ENCODE measurements around the gene CNOT10.

CNOT10 gene

DNA sequence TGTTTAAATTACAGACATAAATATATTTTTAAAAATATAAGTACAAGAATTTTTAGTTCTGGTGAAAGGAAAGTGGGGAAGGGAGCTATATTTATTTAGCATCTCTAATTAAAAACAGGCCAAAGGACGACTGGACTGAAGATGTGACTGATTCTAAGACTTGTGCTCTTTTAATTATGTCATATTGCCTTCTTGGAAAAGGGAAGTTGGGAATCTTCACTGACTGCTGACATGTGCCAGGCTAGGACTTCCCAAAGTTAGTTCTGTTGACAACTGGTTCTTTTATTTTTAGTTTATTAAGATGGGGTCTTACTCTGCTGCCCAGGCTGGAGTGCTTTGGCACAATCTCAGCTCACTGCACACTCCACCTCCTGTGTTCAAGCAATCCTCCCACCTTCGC lies 13.5 kb downstream of the CNOT10 start:
- no peaks in the 10 kb centered on the region for H3K4me1 ChIP-seq (ENCODE audit: control insufficient read depth, insufficient read depth, low read length)
- no peaks in the 10 kb centered on the region for H3K36me3 ChIP-seq (ENCODE audit: control insufficient read depth, insufficient read depth, low read length)
- no peaks in the 10 kb centered on the region for H3K9me3 ChIP-seq (ENCODE audit: control insufficient read depth, low read length)
- no peak overlapping the region for H3K9ac ChIP-seq (ENCODE audit: low read length)
- H3K27me3 ChIP-seq (ENCODE audit: control insufficient read depth, insufficient read depth, low read length) = no peaks in the 10 kb centered on the region
- H3K4me3 ChIP-seq (ENCODE audit: low read length) = no peak overlapping the region

DNA sequence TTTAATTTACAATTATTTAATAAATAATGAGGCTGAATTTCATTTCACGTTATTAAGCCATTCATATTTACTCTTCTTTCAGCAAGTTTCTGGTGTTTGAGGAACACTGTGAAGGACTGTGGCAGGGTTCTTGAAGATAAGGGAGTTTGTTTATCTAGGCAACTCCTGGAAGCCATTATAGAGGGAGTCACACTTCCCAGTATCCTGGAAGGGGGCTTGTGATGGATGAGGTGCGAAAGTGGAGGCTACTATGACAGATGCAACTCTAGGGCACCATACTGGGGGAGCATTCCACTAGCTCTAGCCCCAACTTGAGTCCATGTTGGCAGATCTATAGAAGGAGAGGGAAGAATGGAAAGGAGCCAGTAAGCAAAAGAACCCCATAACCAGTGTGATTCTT lies 14.4 kb downstream of the CNOT10 start:
- Histone ChIP-seq H3K9me3 (ENCODE audit: control insufficient read depth, low read length) (no peaks in the 10 kb centered on the region), H3K4me1 (ENCODE audit: control insufficient read depth, insufficient read depth, low read length) (no peaks in the 10 kb centered on the region), H3K9ac (ENCODE audit: low read length) (no peak overlapping the region), H3K4me3 (ENCODE audit: low read length) (no peak overlapping the region), H3K27me3 (ENCODE audit: control insufficient read depth, insufficient read depth, low read length) (no peaks in the 10 kb centered on the region), H3K36me3 (ENCODE audit: control insufficient read depth, insufficient read depth, low read length) (no peaks in the 10 kb centered on the region)

DNA sequence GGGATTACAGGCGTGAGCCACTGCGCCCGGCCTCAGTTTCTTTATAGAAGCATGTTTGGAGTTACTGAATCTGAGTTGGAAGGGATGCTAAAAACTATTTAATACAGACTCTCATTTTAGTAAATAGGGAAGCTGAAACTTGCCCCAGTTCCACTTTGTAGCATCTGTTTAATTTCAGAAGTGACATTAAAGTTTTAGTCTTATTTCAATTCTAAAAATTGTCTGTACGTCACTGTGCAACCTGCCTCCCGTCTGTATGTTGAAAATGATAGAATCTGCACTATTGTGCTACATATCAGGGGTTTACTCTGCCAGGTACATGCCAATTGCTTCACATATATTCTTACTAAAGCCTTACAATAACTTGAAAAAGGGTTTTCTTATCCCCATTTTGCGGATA lies 15.3 kb downstream of the CNOT10 start:
- Histone ChIP-seq H3K4me1 (ENCODE audit: control insufficient read depth, insufficient read depth, low read length) (no peaks in the 10 kb centered on the region), H3K36me3 (ENCODE audit: control insufficient read depth, insufficient read depth, low read length) (no peaks in the 10 kb centered on the region), H3K4me3 (ENCODE audit: low read length) (no peak overlapping the region), H3K9me3 (ENCODE audit: control insufficient read depth, low read length) (no peaks in the 10 kb centered on the region), H3K9ac (ENCODE audit: low read length) (no peak overlapping the region), H3K27me3 (ENCODE audit: control insufficient read depth, insufficient read depth, low read length) (no peaks in the 10 kb centered on the region)

DNA sequence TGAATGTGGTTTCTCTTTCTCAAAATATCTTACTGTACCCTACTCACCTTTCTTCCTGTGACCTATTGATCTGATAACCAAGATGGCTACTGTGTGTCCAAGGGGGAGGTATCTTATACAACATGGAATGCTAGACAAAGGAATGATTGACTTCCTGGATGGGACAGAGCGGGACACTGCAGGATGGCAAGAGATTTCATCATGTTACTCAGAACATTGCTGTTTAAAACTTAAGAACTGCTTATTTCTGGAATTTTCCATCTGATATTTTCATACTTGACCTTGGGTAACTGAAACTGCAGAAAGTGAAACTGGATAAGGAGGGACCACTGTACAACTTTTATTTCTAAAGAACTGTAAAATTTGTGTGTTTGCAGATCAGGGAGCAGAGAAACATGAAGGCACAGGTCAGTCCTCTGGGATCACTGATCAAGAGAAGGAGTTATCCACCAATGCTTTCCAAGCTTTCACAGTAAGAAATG lies 18.5 kb downstream of the CNOT10 start:
- Histone ChIP-seq H3K9ac (ENCODE audit: low read length) (no peak overlapping the region), H3K36me3 (ENCODE audit: control insufficient read depth, insufficient read depth, low read length) (no peaks in the 10 kb centered on the region), H3K4me1 (ENCODE audit: control insufficient read depth, insufficient read depth, low read length) (no peaks in the 10 kb centered on the region), H3K9me3 (ENCODE audit: control insufficient read depth, low read length) (no peaks in the 10 kb centered on the region), H3K4me3 (ENCODE audit: low read length) (no peak overlapping the region), H3K27me3 (ENCODE audit: control insufficient read depth, insufficient read depth, low read length) (no peaks in the 10 kb centered on the region)

DNA sequence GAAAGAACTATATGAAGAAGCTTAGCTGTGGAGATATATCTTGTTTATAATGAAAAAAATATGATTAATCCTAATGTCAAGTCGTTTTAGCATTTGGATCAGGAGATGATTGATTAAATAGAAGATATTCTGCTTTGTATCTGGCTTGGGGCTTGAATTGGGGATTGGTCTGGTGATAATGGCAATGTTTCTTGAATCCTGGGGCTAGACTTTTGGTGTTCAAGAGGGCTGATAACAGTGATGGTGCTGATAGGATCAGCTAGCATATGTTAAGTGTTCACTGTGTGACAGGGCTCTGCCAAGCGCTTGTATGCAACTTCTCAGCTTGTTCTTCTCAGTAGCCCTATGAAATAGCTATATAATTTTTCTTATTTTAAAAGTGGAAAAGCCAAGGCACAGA lies 20.2 kb downstream of the CNOT10 start:
- H3K9me3 ChIP-seq (ENCODE audit: control insufficient read depth, low read length) = no peaks in the 10 kb centered on the region
- H3K4me1 ChIP-seq (ENCODE audit: control insufficient read depth, insufficient read depth, low read length) = no peaks in the 10 kb centered on the region
- H3K9ac ChIP-seq (ENCODE audit: low read length) = no peak overlapping the region
- no peak overlapping the region for H3K4me3 ChIP-seq (ENCODE audit: low read length)
- H3K36me3 ChIP-seq (ENCODE audit: control insufficient read depth, insufficient read depth, low read length) = no peaks in the 10 kb centered on the region
- H3K27me3 ChIP-seq (ENCODE audit: control insufficient read depth, insufficient read depth, low read length) = no peaks in the 10 kb centered on the region

DNA sequence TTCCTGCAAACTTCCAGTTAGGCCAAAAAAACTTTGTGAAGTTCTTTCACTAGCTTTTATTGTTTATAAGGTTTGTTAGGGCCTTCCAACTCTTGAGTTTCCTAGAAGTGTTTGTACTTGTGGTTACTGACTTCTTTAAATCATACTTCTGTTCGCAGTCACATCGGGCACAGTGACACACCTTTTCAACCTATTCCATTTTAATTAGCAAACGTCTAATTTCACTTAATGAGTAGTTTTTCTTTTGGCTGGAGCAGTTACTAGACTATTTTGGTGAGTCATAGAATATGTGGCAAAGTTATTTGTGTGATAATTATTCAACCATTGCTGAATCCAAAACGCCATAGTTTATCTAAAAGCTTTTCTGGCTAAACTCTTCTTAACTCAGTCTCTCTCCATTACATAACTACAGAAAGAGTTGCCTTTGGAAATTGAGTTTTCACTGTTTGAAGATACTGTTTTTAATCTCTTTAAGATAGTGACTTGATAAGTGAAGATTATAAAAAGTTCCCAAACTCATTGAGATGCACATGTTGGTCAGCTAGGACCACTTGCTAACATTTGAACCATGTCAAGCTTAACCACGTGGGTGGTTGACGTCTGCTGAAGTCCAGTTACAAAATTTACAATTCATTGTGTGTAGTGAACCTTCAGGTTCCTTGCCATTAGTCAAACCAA lies 21.5 kb downstream of the CNOT10 start:
- H3K9me3 ChIP-seq (ENCODE audit: control insufficient read depth, low read length) = no peaks in the 10 kb centered on the region
- H3K4me3 ChIP-seq (ENCODE audit: low read length) = no peak overlapping the region
- no peaks in the 10 kb centered on the region for H3K36me3 ChIP-seq (ENCODE audit: control insufficient read depth, insufficient read depth, low read length)
- no peaks in the 10 kb centered on the region for H3K4me1 ChIP-seq (ENCODE audit: control insufficient read depth, insufficient read depth, low read length)
- no peak overlapping the region for H3K9ac ChIP-seq (ENCODE audit: low read length)
- H3K27me3 ChIP-seq (ENCODE audit: control insufficient read depth, insufficient read depth, low read length) = no peaks in the 10 kb centered on the region

DNA sequence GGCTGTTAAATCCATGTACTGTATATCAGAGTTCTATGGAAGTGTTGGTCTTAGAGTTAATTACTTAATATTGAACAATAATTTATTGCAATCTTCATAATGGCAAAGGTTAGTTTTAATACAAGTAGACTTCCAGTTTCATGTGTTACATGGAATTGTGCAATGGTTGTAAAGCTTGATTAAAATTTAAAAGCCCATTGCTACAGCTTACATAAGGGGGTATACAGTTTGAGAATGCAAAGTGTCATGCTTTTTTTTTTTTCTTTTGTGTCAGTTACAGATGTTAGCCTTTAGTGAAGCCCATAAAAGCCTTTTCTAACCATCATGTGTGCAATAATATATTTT lies 22.0 kb downstream of the CNOT10 start:
- Histone ChIP-seq H3K4me3 (ENCODE audit: low read length) (no peak overlapping the region), H3K9me3 (ENCODE audit: control insufficient read depth, low read length) (no peaks in the 10 kb centered on the region), H3K9ac (ENCODE audit: low read length) (no peak overlapping the region), H3K27me3 (ENCODE audit: control insufficient read depth, insufficient read depth, low read length) (no peaks in the 10 kb centered on the region), H3K36me3 (ENCODE audit: control insufficient read depth, insufficient read depth, low read length) (no peaks in the 10 kb centered on the region), H3K4me1 (ENCODE audit: control insufficient read depth, insufficient read depth, low read length) (no peaks in the 10 kb centered on the region)

DNA sequence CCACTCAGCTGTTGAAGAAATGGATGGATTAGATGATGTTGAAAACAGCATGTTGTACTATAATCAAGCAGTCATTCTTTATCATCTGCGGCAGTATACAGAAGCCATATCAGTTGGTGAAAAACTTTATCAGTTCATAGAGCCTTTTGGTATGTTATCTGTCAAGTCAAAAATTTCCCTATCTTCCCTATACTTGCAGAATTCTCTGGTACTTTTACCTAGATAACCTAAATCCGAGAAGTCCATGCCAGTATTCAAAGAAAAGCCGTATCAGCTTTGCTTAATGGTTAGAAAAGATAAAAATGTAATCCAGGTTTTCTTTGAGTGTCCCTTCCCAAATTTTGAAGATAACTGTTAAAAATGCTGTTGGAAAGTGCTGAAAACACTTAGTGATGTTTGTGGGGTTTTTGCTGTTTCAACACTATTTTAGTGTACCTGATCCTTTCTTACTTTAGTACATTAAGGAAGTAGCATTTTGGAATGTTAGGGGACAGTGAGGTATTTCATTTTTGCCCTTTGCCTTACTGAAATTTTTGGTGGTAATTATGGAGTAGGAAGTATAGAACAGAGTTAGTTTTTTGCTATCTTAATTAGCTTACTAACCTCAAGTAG lies 23.8 kb downstream of the CNOT10 start:
- no peaks in the 10 kb centered on the region for H3K9me3 ChIP-seq (ENCODE audit: control insufficient read depth, low read length)
- no peak overlapping the region for H3K9ac ChIP-seq (ENCODE audit: low read length)
- H3K4me1 ChIP-seq (ENCODE audit: control insufficient read depth, insufficient read depth, low read length) = no peaks in the 10 kb centered on the region
- H3K36me3 ChIP-seq (ENCODE audit: control insufficient read depth, insufficient read depth, low read length) = no peaks in the 10 kb centered on the region
- H3K4me3 ChIP-seq (ENCODE audit: low read length) = no peak overlapping the region
- no peaks in the 10 kb centered on the region for H3K27me3 ChIP-seq (ENCODE audit: control insufficient read depth, insufficient read depth, low read length)

DNA sequence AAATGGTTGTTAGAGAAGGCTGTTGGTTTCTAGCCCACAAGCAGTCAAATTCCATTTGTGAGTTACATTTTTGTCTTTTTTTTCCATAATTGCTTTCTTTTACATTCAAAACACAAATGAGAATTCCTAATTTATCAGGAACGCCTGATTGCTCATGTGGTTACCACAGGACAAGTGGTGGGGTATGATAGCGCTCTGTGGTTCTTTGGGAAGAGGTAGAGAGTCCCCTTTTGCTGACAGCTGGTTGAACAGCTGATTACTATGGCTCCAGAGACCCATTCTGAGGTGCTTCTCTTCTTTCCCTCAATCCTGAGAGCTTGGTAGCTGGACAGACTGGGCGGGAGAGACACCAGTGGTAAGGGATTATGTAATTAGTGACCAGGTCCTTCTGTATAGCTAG lies 24.4 kb downstream of the CNOT10 start:
- no peak overlapping the region for H3K9ac ChIP-seq (ENCODE audit: low read length)
- no peaks in the 10 kb centered on the region for H3K36me3 ChIP-seq (ENCODE audit: control insufficient read depth, insufficient read depth, low read length)
- no peaks in the 10 kb centered on the region for H3K4me1 ChIP-seq (ENCODE audit: control insufficient read depth, insufficient read depth, low read length)
- no peaks in the 10 kb centered on the region for H3K27me3 ChIP-seq (ENCODE audit: control insufficient read depth, insufficient read depth, low read length)
- no peaks in the 10 kb centered on the region for H3K9me3 ChIP-seq (ENCODE audit: control insufficient read depth, low read length)
- H3K4me3 ChIP-seq (ENCODE audit: low read length) = no peak overlapping the region

DNA sequence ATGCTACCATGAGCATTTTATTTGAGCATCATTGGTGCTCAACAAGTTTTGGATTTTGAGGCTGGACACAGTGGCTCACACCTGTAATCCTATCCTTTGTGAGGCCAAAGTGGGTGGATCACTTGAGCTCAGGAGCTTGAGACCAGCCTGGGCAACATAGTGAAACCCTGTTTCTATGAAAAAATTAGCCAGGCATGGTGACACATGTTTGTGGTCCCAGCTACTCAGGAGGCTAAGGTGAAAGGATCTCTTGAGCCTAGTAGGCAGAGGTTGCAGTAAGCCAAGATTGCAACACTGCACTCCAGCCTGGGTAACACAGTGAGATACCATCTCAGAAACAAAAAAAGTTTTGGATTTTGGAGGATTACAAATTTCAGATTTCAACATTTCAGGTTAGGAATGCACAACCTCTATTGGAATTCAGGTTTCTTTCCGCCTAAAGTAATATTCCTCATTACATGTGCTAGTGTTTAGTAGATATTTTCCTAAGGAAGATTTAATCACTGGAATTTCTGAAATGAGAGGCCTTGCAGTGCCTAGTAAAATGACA lies 27.6 kb downstream of the CNOT10 start:
- no peak overlapping the region for H3K9ac ChIP-seq (ENCODE audit: low read length)
- H3K36me3 ChIP-seq (ENCODE audit: control insufficient read depth, insufficient read depth, low read length) = no peaks in the 10 kb centered on the region
- H3K27me3 ChIP-seq (ENCODE audit: control insufficient read depth, insufficient read depth, low read length) = no peaks in the 10 kb centered on the region
- H3K4me1 ChIP-seq (ENCODE audit: control insufficient read depth, insufficient read depth, low read length) = no peaks in the 10 kb centered on the region
- no peaks in the 10 kb centered on the region for H3K9me3 ChIP-seq (ENCODE audit: control insufficient read depth, low read length)
- H3K4me3 ChIP-seq (ENCODE audit: low read length) = no peak overlapping the region

DNA sequence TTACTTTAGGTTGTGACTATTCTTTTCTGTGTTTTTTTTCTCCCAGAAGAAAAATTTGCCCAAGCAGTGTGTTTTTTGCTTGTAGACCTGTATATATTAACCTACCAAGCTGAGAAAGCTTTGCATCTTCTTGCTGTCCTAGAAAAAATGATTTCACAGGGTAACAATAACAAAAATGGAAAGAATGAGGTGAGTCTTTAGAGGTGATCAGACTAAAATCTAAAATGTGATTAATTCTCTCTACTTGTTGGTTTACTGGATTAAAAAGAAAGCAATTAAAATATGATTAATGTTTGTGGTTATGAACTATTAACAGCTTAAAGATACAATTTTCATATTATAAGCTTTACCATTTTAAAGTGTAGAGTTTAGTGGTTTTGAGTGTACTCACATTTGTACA lies 28.2 kb downstream of the CNOT10 start:
- H3K27me3 ChIP-seq (ENCODE audit: control insufficient read depth, insufficient read depth, low read length) = no peaks in the 10 kb centered on the region
- no peaks in the 10 kb centered on the region for H3K9me3 ChIP-seq (ENCODE audit: control insufficient read depth, low read length)
- H3K9ac ChIP-seq (ENCODE audit: low read length) = no peak overlapping the region
- no peaks in the 10 kb centered on the region for H3K36me3 ChIP-seq (ENCODE audit: control insufficient read depth, insufficient read depth, low read length)
- no peak overlapping the region for H3K4me3 ChIP-seq (ENCODE audit: low read length)
- H3K4me1 ChIP-seq (ENCODE audit: control insufficient read depth, insufficient read depth, low read length) = no peaks in the 10 kb centered on the region

DNA sequence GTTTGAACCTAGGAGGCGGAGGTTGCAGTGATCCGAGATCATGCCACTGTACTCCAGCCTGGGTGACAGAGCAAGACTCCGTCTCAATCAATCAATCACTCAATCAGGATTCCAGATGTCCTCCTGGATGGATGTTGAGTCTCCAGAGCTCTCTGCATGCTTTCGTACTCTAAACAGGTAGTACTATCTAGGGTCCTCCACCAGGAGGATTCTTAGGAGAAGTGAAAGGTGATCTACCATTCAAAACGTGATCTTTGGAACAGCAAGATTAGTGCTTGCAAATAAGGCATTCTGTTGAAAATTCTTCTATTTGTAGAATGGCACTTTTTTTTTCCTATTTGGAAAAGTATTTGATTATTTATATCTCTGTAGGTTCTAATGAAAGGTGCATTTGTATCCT lies 34.3 kb downstream of the CNOT10 start:
- H3K4me1 ChIP-seq (ENCODE audit: control insufficient read depth, insufficient read depth, low read length) = no peaks in the 10 kb centered on the region
- no peaks in the 10 kb centered on the region for H3K36me3 ChIP-seq (ENCODE audit: control insufficient read depth, insufficient read depth, low read length)
- no peaks in the 10 kb centered on the region for H3K27me3 ChIP-seq (ENCODE audit: control insufficient read depth, insufficient read depth, low read length)
- no peaks in the 10 kb centered on the region for H3K9me3 ChIP-seq (ENCODE audit: control insufficient read depth, low read length)
- no peak overlapping the region for H3K9ac ChIP-seq (ENCODE audit: low read length)
- no peak overlapping the region for H3K4me3 ChIP-seq (ENCODE audit: low read length)
